GM21381 (cell line): ENCODE results near the gene ERBB4.
"Not testable (repeated sequence)": the region's sequence is repeated elsewhere in the genome, so short reads cannot be mapped to it uniquely, and the experiment has no call there.

Experiments used
- ATAC-seq: cut with Tn5 transposase; IDR thresholded peaks from one replicate; pipeline ENCODE4 v1.9.1; 2021; ENCODE audit warnings: mild to moderate bottlenecking, moderate library complexity; ENCODE audit not compliant: unreplicated experiment

ERBB4 gene

GRCh38 chr2:212157012-212157411 is 381.6 kb downstream of the ERBB4 start:
- ATAC-seq, result no peak

- no peak for ATAC-seq
Measured at GRCh38 chr2:212156088-212156487, 382.5 kb downstream of the ERBB4 start.

GRCh38 chr2:212154477-212154878 is 384.1 kb downstream of the ERBB4 start:
- ATAC-seq, result no peak

GRCh38 chr2:212153923-212154322 is 384.7 kb downstream of the ERBB4 start:
- ATAC-seq, result no peak

GRCh38 chr2:212147921-212148513 is 390.6 kb downstream of the ERBB4 start:
- no peak for ATAC-seq

GRCh38 chr2:212146416-212146815 is 392.2 kb downstream of the ERBB4 start:
- no peak for ATAC-seq

GRCh38 chr2:212145121-212145520 is 393.5 kb downstream of the ERBB4 start:
- ATAC-seq, result no peak

GRCh38 chr2:212142631-212143030 is 396.0 kb downstream of the ERBB4 start:
- no peak for ATAC-seq

GRCh38 chr2:212141499-212141898 is 397.1 kb downstream of the ERBB4 start:
- ATAC-seq, result no peak

- no peak for ATAC-seq
Measured at GRCh38 chr2:212136216-212136795, 402.3 kb downstream of the ERBB4 start.

- no peak for ATAC-seq
Measured at GRCh38 chr2:212135739-212136138, 402.9 kb downstream of the ERBB4 start.

- ATAC-seq, result no peak
Measured at GRCh38 chr2:212133337-212133736, 405.3 kb downstream of the ERBB4 start.

- no peak for ATAC-seq
Measured at GRCh38 chr2:212124598-212124997, 414.0 kb downstream of the ERBB4 start.

- ATAC-seq, result no peak
Measured at GRCh38 chr2:212119591-212119990, 419.0 kb downstream of the ERBB4 start.

GRCh38 chr2:212117926-212118325 is 420.7 kb downstream of the ERBB4 start:
- ATAC-seq, result no peak

- ATAC-seq, result no peak
Measured at GRCh38 chr2:212114489-212114888, 424.1 kb downstream of the ERBB4 start.

GRCh38 chr2:212112401-212112800 is 426.2 kb downstream of the ERBB4 start:
- ATAC-seq, result no peak

- no peak for ATAC-seq
Measured at GRCh38 chr2:212109792-212110680, 428.6 kb downstream of the ERBB4 start.

GRCh38 chr2:212109217-212109616 is 429.4 kb downstream of the ERBB4 start:
- no peak for ATAC-seq

- ATAC-seq, result no peak
Measured at GRCh38 chr2:212107989-212108388, 430.6 kb downstream of the ERBB4 start.

- ATAC-seq, result no peak
Measured at GRCh38 chr2:212107014-212107413, 431.6 kb downstream of the ERBB4 start.

GRCh38 chr2:212106536-212106935 is 432.1 kb downstream of the ERBB4 start:
- ATAC-seq, result not testable (repeated sequence)
